ENCODE measurements around the gene CASZ1. TPM values are rescaled to one million over a fixed set of nuclear protein-coding genes. Genes with fewer than 3 reads are reported as not detected.

Gene CASZ1
- total RNA-seq, 1 experiment from 2014 or later = 12.6 TPM

- no peaks in the 10 kb centered on the region for H3K9me3 Mint-ChIP-seq (ENCODE audit: low read depth, unreplicated experiment)
Observed at GRCh38 chr1:10820422-10820821, 24.0 kb upstream of the CASZ1 start.

GRCh38 chr1:10819198-10819901 lies 22.9 kb upstream of the CASZ1 start:
- no peaks in the 10 kb centered on the region for H3K4me1 Mint-ChIP-seq (ENCODE audit: low read depth, unreplicated experiment)

More at GRCh38 chr1:10820422-10820821, 24.0 kb upstream of the CASZ1 start:
- Mint-ChIP-seq H3K27me3 (ENCODE audit: unreplicated experiment) (peaks cover 74% of the 10 kb centered on the region), H3K36me3 (ENCODE audit: insufficient read depth, unreplicated experiment) (peaks cover 5% of the 10 kb centered on the region), H3K4me3 (ENCODE audit: low read depth, unreplicated experiment) (no peak overlapping the region), H3K27ac (ENCODE audit: unreplicated experiment) (no peak overlapping the region), H3K4me1 (ENCODE audit: low read depth, unreplicated experiment) (no peaks in the 10 kb centered on the region)
- CTCF ChIA-PET = no interaction called here
- no TSS peak for BruUV-seq (replicated peaks)
- intact Hi-C loops (cut with micrococcal nuclease; ENCODE audit: unreplicated experiment) = no loop called here
- DNase-seq = no peak
- TF ChIP-seq CTCF (IDR thresholded peaks at IDR 0.05; ENCODE audit: unreplicated experiment) = no peak

GRCh38 chr1:10818262-10819197 lies 22.1 kb upstream of the CASZ1 start:
- peaks cover 2% of the 10 kb centered on the region for H3K36me3 Mint-ChIP-seq (ENCODE audit: insufficient read depth, unreplicated experiment)
- H3K4me1 Mint-ChIP-seq (ENCODE audit: low read depth, unreplicated experiment) = no peaks in the 10 kb centered on the region
- CTCF ChIA-PET = no interaction called here
- no TSS peak for BruUV-seq (replicated peaks)
- no peak for TF ChIP-seq CTCF (IDR thresholded peaks at IDR 0.05; ENCODE audit: unreplicated experiment)
- no peaks in the 10 kb centered on the region for H3K9me3 Mint-ChIP-seq (ENCODE audit: low read depth, unreplicated experiment)
- peaks cover 80% of the 10 kb centered on the region for H3K27me3 Mint-ChIP-seq (ENCODE audit: unreplicated experiment)
- H3K27ac Mint-ChIP-seq (ENCODE audit: unreplicated experiment) = no peak overlapping the region
- intact Hi-C loops (cut with micrococcal nuclease; ENCODE audit: unreplicated experiment) = no loop called here
- DNase-seq = no peak
- no peak overlapping the region for H3K4me3 Mint-ChIP-seq (ENCODE audit: low read depth, unreplicated experiment)

More at GRCh38 chr1:10819198-10819901, 22.9 kb upstream of the CASZ1 start:
- no peak for DNase-seq
- no peak for TF ChIP-seq CTCF (IDR thresholded peaks at IDR 0.05; ENCODE audit: unreplicated experiment)
- Mint-ChIP-seq H3K27me3 (ENCODE audit: unreplicated experiment) (peaks cover 83% of the 10 kb centered on the region), H3K9me3 (ENCODE audit: low read depth, unreplicated experiment) (no peaks in the 10 kb centered on the region), H3K36me3 (ENCODE audit: insufficient read depth, unreplicated experiment) (peaks cover 5% of the 10 kb centered on the region), H3K4me3 (ENCODE audit: low read depth, unreplicated experiment) (no peak overlapping the region), H3K27ac (ENCODE audit: unreplicated experiment) (no peak overlapping the region)
- CTCF ChIA-PET = no interaction called here
- intact Hi-C loops (cut with micrococcal nuclease; ENCODE audit: unreplicated experiment) = no loop called here
- BruUV-seq (replicated peaks) = no TSS peak

- CTCF ChIA-PET = no interaction called here
- intact Hi-C loops (cut with micrococcal nuclease; ENCODE audit: unreplicated experiment) = no loop called here
- Mint-ChIP-seq H3K27ac (ENCODE audit: unreplicated experiment) (no peak overlapping the region), H3K4me3 (ENCODE audit: low read depth, unreplicated experiment) (no peak overlapping the region), H3K36me3 (ENCODE audit: insufficient read depth, unreplicated experiment) (no peaks in the 10 kb centered on the region), H3K9me3 (ENCODE audit: low read depth, unreplicated experiment) (no peaks in the 10 kb centered on the region), H3K27me3 (ENCODE audit: unreplicated experiment) (peaks cover 67% of the 10 kb centered on the region), H3K4me1 (ENCODE audit: low read depth, unreplicated experiment) (no peaks in the 10 kb centered on the region)
- DNase-seq = no peak
- no TSS peak for BruUV-seq (replicated peaks)
- no peak for TF ChIP-seq CTCF (IDR thresholded peaks at IDR 0.05; ENCODE audit: unreplicated experiment)
Observed at GRCh38 chr1:10816743-10817369, 20.4 kb upstream of the CASZ1 start.
